Skeletal muscle satellite cell (primary cell): ENCODE data around the gene TMEM63B.
"Not testable (repeated sequence)": the region's sequence is repeated elsewhere in the genome, so short reads cannot be mapped to it uniquely, and the experiment has no call there.

Source experiments
- H3K27me3 ChIP-seq: 2 replicates; pipeline ENCODE4 v1.7.0; 2013; ENCODE audit warnings: low read length; ENCODE audit not compliant: control insufficient read depth, insufficient read depth
- H3K36me3 ChIP-seq: 2 replicates; pipeline ENCODE4 v1.7.0; 2013; ENCODE audit warnings: mild to moderate bottlenecking, control low read depth, low read length; ENCODE audit not compliant: insufficient read depth
- H3K4me1 ChIP-seq: 2 replicates; pipeline ENCODE4 v1.7.0; 2013; ENCODE audit warnings: low read length; ENCODE audit not compliant: control insufficient read depth, insufficient read depth
- H3K4me2 ChIP-seq: 2 replicates; pipeline ENCODE4 v1.7.0; 2013; ENCODE audit warnings: mild to moderate bottlenecking, low read length
- H3K4me3 ChIP-seq: 2 replicates; pipeline ENCODE4 v1.7.0; 2013; ENCODE audit warnings: low read length
- H3K9ac ChIP-seq: 2 replicates; pipeline ENCODE4 v1.7.0; 2013; ENCODE audit warnings: mild to moderate bottlenecking, low read depth, low read length, moderate library complexity
- H3K9me3 ChIP-seq: replicated peaks from 2 replicates; pipeline ENCODE4 v1.7.0; 2013; ENCODE audit warnings: mild to moderate bottlenecking, control low read depth, low read length

The TMEM63B gene

DNA sequence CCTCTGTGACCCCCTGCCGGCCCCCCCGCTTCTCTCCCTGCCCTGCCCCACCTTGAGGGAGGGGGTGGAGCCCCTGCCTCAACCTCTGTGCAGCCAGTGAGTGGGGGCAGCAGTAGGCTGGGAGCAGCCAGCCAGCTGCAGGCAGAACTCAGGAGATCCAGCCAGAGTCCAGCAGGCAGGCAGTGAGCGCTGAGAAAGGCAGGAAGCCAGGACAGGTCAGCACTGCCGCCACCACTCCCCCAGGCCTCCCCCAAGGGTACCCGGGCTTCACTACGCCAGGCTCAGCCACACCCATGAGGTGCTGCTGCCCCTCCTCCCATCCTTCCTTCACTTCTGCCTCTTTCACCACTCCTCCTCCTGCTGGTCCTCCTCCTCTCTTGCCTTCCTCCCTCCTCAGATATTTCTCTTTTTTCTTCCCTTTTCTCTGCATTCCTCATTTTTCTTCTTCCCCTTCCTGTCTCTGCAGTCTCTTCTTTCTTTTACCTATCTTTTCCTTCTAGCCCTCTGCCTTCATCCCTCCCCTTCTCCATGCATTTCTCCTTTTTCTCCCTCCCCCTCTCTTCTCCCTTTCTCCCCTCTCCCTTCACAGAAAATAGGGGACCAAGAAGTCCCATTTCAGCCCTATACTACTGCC is 11.5 kb downstream of the TMEM63B start:
- no peak overlapping the region for H3K9ac ChIP-seq
- peaks cover 57% of the 10 kb centered on the region for H3K36me3 ChIP-seq
- H3K9me3 ChIP-seq: no peaks in the 10 kb centered on the region
- H3K4me1 ChIP-seq: no peaks in the 10 kb centered on the region
- H3K4me3 ChIP-seq: no peak overlapping the region
- no peaks in the 10 kb centered on the region for H3K27me3 ChIP-seq
- H3K4me2 ChIP-seq: no peak overlapping the region

GRCh38 chr6:44139351-44139743 is 12.0 kb downstream of the TMEM63B start:
- no peak overlapping the region for H3K9ac ChIP-seq
- no peaks in the 10 kb centered on the region for H3K27me3 ChIP-seq
- H3K4me3 ChIP-seq: no peak overlapping the region
- H3K9me3 ChIP-seq: no peaks in the 10 kb centered on the region
- H3K4me2 ChIP-seq: no peak overlapping the region
- H3K4me1 ChIP-seq: no peaks in the 10 kb centered on the region
- peaks cover 60% of the 10 kb centered on the region for H3K36me3 ChIP-seq

GRCh38 chr6:44142835-44143234 is 15.5 kb downstream of the TMEM63B start:
- Histone ChIP-seq H3K36me3 (peaks cover 57% of the 10 kb centered on the region), H3K4me3 (no peak overlapping the region)

GRCh38 chr6:44143731-44144130 is 16.4 kb downstream of the TMEM63B start:
- Histone ChIP-seq H3K4me3 (no peak overlapping the region), H3K4me2 (no peak overlapping the region), H3K36me3 (peaks cover 65% of the 10 kb centered on the region), H3K9ac (no peak overlapping the region), H3K27me3 (no peaks in the 10 kb centered on the region), H3K4me1 (no peaks in the 10 kb centered on the region), H3K9me3 (no peaks in the 10 kb centered on the region)

More at GRCh38 chr6:44142835-44143234, 15.5 kb downstream of the TMEM63B start:
- Histone ChIP-seq H3K9me3 (no peaks in the 10 kb centered on the region), H3K9ac (no peak overlapping the region), H3K4me1 (no peaks in the 10 kb centered on the region), H3K27me3 (no peaks in the 10 kb centered on the region), H3K4me2 (no peak overlapping the region)

- H3K9me3 ChIP-seq, H3K4me2 ChIP-seq, H3K4me1 ChIP-seq, H3K4me3 ChIP-seq, H3K27me3 ChIP-seq, H3K9ac ChIP-seq: not testable (repeated sequence)
- peaks cover 65% of the 10 kb centered on the region for H3K36me3 ChIP-seq
These were observed 17.2 kb downstream of the TMEM63B start for GRCh38 chr6:44144536-44144935.

DNA sequence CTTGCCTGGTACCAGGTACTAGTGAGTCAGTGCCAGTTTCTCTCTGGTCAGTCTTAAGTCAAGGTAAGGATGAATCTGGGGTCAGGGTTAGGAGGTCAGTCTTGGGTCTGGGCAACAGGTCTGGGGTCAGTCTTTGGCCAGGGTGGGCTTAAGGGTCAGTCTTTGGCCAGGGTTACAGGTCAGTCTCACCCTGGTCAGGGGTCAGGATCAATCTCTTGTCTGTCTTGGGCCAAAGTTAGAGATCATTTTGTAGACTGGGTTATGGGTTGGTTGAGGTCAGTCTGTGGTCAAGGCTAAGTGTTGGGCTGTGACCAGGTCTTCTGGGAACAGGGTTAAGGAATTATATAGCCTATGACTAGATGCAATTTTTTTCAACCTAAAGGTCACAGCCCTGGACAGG is 18.5 kb downstream of the TMEM63B start:
- Histone ChIP-seq H3K4me2 (no peak overlapping the region), H3K36me3 (peaks cover 67% of the 10 kb centered on the region)

DNA sequence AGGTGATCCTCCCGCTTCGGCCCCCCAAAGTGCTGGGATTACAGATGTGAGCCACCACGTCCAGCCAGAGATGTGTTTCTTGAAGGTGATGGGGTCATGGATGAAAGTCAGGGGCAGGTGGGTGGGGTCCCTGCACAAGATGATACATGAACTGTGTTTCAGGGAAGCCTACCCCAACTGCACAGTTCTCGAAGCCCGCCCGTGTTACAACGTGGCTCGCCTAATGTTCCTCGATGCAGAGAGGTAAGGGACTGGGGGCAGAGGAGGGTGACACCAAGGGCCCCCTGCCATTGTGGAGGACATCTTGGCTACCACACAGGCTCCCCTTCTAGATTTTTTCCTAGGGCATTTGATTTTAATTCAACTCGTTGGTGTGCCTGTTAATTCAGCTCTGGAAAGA is 19.3 kb downstream of the TMEM63B start:
- no peak overlapping the region for H3K4me3 ChIP-seq

More for the DNA sequence above, 18.5 kb downstream of the TMEM63B start:
- Histone ChIP-seq H3K9me3 (no peaks in the 10 kb centered on the region), H3K9ac (no peak overlapping the region), H3K4me3 (no peak overlapping the region), H3K27me3 (no peaks in the 10 kb centered on the region), H3K4me1 (no peaks in the 10 kb centered on the region)

GRCh38 chr6:44147256-44147655 is 19.9 kb downstream of the TMEM63B start:
- no peaks in the 10 kb centered on the region for H3K4me1 ChIP-seq
- no peaks in the 10 kb centered on the region for H3K9me3 ChIP-seq
- no peak overlapping the region for H3K4me2 ChIP-seq
- H3K27me3 ChIP-seq: no peaks in the 10 kb centered on the region
- peaks cover 59% of the 10 kb centered on the region for H3K36me3 ChIP-seq
- H3K4me3 ChIP-seq: no peak overlapping the region
- no peak overlapping the region for H3K9ac ChIP-seq

More for the DNA sequence above, 19.3 kb downstream of the TMEM63B start:
- Histone ChIP-seq H3K4me1 (no peaks in the 10 kb centered on the region), H3K36me3 (peaks cover 59% of the 10 kb centered on the region), H3K27me3 (no peaks in the 10 kb centered on the region), H3K9me3 (no peaks in the 10 kb centered on the region), H3K9ac (no peak overlapping the region), H3K4me2 (no peak overlapping the region)

DNA sequence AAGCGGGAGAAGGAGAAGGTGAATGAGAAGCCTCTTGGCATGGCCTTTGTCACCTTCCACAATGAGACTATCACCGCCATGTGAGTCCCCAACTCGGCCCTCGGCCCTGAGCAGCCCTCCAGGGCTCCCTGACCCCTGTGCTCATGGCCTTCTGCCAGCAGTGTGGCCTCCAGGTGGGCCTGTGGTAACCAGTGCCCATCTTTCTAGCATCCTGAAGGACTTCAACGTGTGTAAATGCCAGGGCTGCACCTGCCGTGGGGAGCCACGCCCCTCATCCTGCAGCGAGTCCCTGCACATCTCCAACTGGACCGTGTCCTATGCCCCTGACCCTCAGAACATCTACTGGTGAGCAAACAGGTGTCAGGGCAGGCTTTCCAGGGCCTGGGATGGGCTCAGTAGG is 21.0 kb downstream of the TMEM63B start:
- no peaks in the 10 kb centered on the region for H3K9me3 ChIP-seq

GRCh38 chr6:44149369-44150012 is 22.1 kb downstream of the TMEM63B start:
- Histone ChIP-seq H3K36me3 (peaks cover 57% of the 10 kb centered on the region), H3K4me3 (no peak overlapping the region), H3K9ac (no peak overlapping the region), H3K4me1 (no peaks in the 10 kb centered on the region), H3K4me2 (no peak overlapping the region), H3K27me3 (no peaks in the 10 kb centered on the region), H3K9me3 (no peaks in the 10 kb centered on the region)

More for the DNA sequence above, 21.0 kb downstream of the TMEM63B start:
- Histone ChIP-seq H3K4me1 (no peaks in the 10 kb centered on the region), H3K27me3 (no peaks in the 10 kb centered on the region), H3K36me3 (peaks cover 58% of the 10 kb centered on the region), H3K9ac (no peak overlapping the region), H3K4me2 (no peak overlapping the region), H3K4me3 (no peak overlapping the region)

GRCh38 chr6:44150317-44150917 is 23.1 kb downstream of the TMEM63B start:
- Histone ChIP-seq H3K4me1 (no peaks in the 10 kb centered on the region), H3K4me2 (no peak overlapping the region), H3K4me3 (no peak overlapping the region), H3K36me3 (peaks cover 56% of the 10 kb centered on the region), H3K9me3 (no peaks in the 10 kb centered on the region), H3K27me3 (no peaks in the 10 kb centered on the region), H3K9ac (no peak overlapping the region)
